NCI-H510A (cell line): ENCODE measurements around the gene MT1H.

Source experiments
- DNase-seq: peaks from one replicate; lab custom pipeline; 2025; lab: John Stamatoyannopoulos, UW

MT1H gene

DNA sequence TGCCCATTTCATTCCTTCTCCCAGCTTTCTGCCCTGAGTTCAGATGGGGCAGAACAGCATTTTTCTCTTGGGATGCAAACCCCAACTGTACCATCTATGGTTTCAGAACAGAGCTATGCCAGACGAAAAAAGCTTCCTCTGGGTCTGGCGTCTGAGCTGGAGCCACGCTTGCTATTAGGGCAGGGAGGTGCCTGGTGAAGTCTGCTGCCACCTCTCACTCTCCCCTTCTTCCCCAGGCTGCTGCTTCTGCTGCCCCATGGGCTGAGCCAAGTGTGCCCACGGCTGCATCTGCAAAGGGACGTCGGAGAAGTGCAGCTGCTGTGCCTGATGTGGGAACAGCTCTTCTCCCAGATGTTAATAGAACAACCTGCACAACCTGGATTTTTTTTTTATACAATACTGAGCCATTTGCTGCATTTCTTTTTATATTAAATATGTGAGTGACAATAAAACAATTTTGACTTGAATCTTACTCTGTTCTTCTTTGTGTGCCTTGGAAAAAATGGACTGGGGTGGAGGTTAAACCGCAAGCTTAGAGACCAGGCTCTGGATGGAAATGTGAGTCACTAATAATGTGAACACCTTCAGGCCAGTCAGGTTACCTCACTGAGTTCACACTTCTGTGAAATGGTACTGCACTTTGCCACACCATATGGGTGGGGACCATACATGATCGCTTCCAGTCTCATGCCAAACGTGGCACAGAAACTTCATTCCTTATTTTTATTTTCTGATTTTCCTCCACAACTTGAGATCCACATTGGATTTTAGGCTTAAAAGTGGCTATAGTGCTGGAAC lies 32.8 kb upstream of the MT1H start:
- no peak for DNase-seq

- DNase-seq: no peak
Observed at GRCh38 chr16:56637814-56638750, 31.5 kb upstream of the MT1H start, which contains the start of gene MT1A. TSS of gene MT1A (plus strand) at chr16:56638666. CDS start at chr16:56638739, 73 bp downstream.

- DNase-seq: no peak
Observed at GRCh38 chr16:56639045-56639444, 30.6 kb upstream of the MT1H start.

DNA sequence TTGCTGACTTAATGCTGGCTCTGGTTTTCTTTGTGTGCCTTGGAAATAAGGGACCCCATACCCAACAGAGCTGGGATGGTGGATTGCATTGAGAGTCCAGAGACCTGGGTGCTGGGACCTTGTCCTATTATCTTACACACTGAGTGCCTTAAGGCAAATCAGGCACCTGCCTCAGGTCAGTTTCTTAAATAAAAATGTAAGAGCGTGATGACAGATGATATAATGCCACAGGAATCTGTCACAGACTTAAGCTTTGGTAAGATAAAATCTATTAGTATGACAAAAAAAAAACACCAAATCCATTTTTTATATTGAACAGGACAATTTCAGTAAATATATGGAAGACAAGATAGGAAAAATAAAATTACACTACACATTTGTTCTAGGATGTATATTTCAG lies 29.5 kb upstream of the MT1H start:
- no peak for DNase-seq

DNA sequence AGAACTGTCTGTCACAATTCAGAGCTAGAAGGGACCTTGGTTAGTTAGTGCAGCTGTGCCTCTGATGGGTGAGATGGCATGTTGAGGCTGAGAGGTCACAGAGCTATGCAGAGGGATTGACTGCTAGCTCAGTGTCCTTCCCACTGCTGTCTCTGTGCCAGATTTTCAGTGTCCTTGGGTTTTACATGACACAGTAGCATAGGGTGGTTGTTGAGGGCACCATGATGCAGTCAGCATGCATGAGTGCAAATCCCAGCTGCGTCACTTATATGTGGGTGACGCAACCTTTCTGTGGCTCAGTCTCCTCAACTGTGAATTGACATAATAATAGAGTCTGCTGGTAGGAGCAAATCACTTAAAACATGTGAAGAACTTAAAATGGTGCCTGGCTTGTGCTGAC lies 28.4 kb upstream of the MT1H start:
- no peak for DNase-seq

- peak; percentile 58 for DNase-seq
Observed at GRCh38 chr16:56643080-56643778, 26.4 kb upstream of the MT1H start.

GRCh38 chr16:56643833-56644232 lies 25.8 kb upstream of the MT1H start:
- DNase-seq: no peak

- no peak for DNase-seq
Observed at GRCh38 chr16:56645311-56645710, 24.3 kb upstream of the MT1H start.

- DNase-seq: no peak
Observed at GRCh38 chr16:56645838-56646237, 23.8 kb upstream of the MT1H start.

DNA sequence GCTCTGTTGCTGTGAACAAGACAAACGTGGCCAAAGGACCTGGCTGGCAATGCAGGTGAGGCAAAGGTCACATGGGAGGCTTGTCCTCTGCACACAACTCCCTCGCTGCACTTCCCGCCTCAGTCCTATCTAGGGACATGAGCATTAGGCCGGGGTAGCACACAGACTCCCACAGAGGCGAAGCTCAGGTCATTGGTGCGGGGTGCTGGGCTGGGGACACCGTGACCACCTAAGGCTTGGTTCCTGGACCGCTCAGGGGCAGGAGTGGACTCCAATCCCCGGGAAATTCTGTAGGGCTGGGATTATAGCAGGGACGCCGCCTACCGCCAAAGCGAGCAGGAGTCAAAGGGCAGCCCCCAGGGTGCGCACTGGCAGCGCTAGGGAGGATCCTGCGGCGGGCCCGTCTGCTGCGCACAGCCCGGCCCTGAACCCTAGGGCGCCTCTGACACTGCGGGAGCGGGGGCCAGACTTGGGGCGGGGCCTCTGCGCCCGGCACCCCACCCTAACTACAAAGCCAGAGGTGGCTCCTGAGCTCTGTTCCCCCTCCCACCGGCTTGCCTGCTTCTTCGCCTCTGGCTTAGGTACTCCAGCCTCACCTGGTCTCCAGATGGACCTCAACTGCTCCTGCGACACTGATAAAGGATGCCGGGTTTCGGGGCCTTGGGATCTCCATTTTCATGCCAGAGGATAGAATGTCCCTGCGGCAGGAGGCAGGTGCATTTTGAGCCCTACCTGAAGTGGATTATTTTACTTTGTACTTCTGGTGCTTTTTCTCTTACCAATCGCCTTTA lies 21.8 kb upstream of the MT1H start:
- no peak for DNase-seq

GRCh38 chr16:56649271-56649670 lies 20.3 kb upstream of the MT1H start:
- no peak for DNase-seq

DNA sequence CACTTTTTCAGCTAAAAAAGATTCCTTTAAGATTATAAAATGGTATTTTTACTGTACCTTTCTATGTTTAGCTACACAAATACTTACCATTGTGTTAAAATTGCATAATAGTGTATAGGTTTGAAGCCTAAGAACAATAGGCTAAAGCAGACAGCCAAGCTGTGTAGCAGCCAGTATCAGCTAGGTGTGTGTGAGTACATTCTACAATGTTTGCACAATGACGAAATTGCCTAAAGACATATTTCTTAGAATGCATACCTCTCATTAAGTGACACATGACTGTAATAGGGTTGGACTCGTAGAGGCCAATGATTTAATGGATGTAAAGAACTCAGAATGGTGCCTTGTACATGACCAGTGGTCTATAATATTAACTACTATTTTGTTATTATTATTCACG lies 19.8 kb upstream of the MT1H start:
- DNase-seq: no peak

- DNase-seq: no peak
Observed at GRCh38 chr16:56651586-56651985, 18.0 kb upstream of the MT1H start, which contains the start of gene MT1B. TSS of gene MT1B (plus strand) at chr16:56651886. CDS start at chr16:56651954, 68 bp downstream.

DNA sequence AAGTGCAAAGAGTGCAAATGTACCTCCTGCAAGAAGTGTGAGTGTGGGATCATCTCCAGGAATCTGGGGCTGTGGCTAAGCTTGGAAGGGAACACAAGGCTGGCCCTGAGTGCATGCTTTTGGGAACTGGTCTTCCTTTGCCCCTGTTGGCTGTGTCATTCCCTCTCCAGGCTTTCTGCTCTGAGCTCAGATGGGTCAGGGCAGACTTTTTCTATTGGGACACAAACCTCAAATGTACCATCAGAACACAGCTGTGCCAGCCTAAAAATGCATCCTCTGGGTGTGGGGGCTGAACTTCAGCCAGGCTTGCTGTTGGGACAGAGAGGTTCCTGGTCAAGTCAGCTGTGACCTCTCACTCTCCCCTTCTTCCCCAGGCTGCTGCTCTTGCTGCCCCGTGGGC lies 17.0 kb upstream of the MT1H start:
- DNase-seq: no peak

GRCh38 chr16:56653218-56653617 lies 16.4 kb upstream of the MT1H start:
- no peak for DNase-seq

- DNase-seq: peak; percentile 86
Observed at GRCh38 chr16:56657555-56658326, 11.9 kb upstream of the MT1H start, which contains the start of gene MT1F. TSS of gene MT1F (plus strand) at chr16:56657959. CDS start at chr16:56658059, 100 bp downstream.

DNA sequence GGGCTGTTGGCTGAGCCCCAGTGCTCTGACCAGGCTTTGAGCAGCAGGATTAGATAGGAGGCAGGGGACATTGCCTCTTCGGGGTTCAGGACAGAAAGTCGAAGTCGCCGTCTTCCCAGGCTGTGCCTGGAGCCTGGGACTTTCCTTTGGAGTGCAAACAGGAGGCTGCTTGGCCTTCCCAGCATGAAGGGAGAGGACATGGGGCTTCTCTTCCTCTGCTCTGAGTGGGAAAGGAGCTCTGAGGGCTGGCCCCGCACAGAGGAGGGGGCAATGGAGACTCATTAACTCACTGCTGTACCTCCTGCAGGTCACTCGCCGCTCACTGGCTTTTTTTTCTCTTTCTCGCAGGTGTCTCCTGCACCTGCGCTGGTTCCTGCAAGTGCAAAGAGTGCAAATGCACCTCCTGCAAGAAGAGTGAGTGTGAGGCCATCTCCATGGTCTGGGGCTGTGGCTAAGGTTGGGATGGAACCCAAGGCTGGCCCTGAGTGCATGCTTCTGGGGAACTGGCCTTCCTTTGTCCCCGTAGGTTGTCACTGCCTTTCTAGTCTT lies 11.2 kb upstream of the MT1H start:
- DNase-seq: no peak

- DNase-seq: no peak
Observed at GRCh38 chr16:56662357-56663354, 7.0 kb upstream of the MT1H start.

GRCh38 chr16:56664506-56664905 lies 5.1 kb upstream of the MT1H start:
- DNase-seq: no peak
